ENCODE results near the gene ABHD12. TPM values are rescaled to one million over a fixed set of nuclear protein-coding genes. Genes with fewer than 3 reads are reported as not detected.
"Not testable (repeated sequence)": the region's sequence is repeated elsewhere in the genome, so short reads cannot be mapped to it uniquely, and the experiment has no call there.

Gene ABHD12
- total RNA-seq, 2 experiments from 2014 or later = 27.9 to 29.2 TPM

GRCh38 chr20:25338112-25339023, 52.3 kb downstream of the ABHD12 start:
- no peaks in the 10 kb centered on the region for H3K27me3 Mint-ChIP-seq
- H3K4me1 Mint-ChIP-seq = peaks cover 2% of the 10 kb centered on the region
- ATAC-seq (no peak), DNase-seq (no peak)
- H3K27ac Mint-ChIP-seq = no peak overlapping the region
- CTCF ChIA-PET = no interaction called here
- H3K36me3 Mint-ChIP-seq = peaks cover 8% of the 10 kb centered on the region
- peaks cover 2% of the 10 kb centered on the region for H3K9me3 Mint-ChIP-seq (ENCODE audit: low read depth)
- H3K4me3 Mint-ChIP-seq = no peak overlapping the region

- no peaks in the 10 kb centered on the region for H3K27me3 Mint-ChIP-seq
- CTCF ChIA-PET = interaction anchor here (0.9 kb wide), 1 partner anchor 62 kb away, joined by 3 read pairs; no protein-coding TSS in a partner anchor
- H3K4me1 Mint-ChIP-seq = peaks cover 2% of the 10 kb centered on the region
- no peak for DNase-seq
- peaks cover 2% of the 10 kb centered on the region for H3K9me3 Mint-ChIP-seq (ENCODE audit: low read depth)
- no peak overlapping the region for H3K27ac Mint-ChIP-seq
- no peak overlapping the region for H3K4me3 Mint-ChIP-seq
- no peak for ATAC-seq
- H3K36me3 Mint-ChIP-seq = peaks cover 8% of the 10 kb centered on the region
Measured at GRCh38 chr20:25336561-25337422, 53.8 kb downstream of the ABHD12 start.

GRCh38 chr20:25334972-25335371, 55.7 kb downstream of the ABHD12 start:
- DNase-seq; CTCF ChIA-PET; H3K27ac Mint-ChIP-seq; H3K27me3 Mint-ChIP-seq; ATAC-seq; H3K36me3 Mint-ChIP-seq; H3K4me3 Mint-ChIP-seq; H3K9me3 Mint-ChIP-seq (ENCODE audit: low read depth); H3K4me1 Mint-ChIP-seq: not testable (repeated sequence)

DNA sequence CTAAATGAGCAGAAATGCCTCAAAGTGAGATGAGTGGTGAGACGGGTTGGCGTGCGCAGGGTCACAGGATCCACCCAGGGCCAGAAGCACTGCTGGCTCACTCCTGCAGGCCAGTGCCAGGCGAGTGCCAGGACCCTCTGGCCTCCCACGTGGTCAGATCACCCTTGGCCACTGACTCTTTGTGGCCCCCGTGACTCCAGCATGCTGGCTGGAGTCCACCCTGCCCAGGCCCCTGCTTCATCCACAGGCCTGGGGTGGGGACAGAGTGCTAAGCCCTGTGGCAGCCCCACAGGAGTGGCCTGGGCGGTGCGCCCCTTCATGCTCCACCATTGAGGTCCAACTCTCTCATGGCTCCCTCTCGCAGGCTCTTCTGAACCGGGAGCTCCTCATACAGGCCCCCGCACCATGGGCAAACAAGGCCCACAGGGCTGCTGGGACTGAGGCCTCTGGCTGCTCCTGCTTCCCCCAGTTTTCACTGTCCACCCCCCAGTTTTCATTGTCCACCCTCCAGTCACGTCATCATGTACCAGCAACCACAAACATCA, 61.6 kb downstream of the ABHD12 start:
- H3K27ac Mint-ChIP-seq = no peak overlapping the region
- H3K36me3 Mint-ChIP-seq = peaks cover 5% of the 10 kb centered on the region
- no peaks in the 10 kb centered on the region for H3K9me3 Mint-ChIP-seq (ENCODE audit: low read depth)
- ATAC-seq = no peak
- H3K4me3 Mint-ChIP-seq = no peak overlapping the region
- CTCF ChIA-PET = interaction anchor here (1.0 kb wide), 1 partner anchor 11 kb away, joined by 3 read pairs; no protein-coding TSS in a partner anchor
- H3K27me3 Mint-ChIP-seq = no peaks in the 10 kb centered on the region
- peaks cover 7% of the 10 kb centered on the region for H3K4me1 Mint-ChIP-seq
- no peak for DNase-seq

DNA sequence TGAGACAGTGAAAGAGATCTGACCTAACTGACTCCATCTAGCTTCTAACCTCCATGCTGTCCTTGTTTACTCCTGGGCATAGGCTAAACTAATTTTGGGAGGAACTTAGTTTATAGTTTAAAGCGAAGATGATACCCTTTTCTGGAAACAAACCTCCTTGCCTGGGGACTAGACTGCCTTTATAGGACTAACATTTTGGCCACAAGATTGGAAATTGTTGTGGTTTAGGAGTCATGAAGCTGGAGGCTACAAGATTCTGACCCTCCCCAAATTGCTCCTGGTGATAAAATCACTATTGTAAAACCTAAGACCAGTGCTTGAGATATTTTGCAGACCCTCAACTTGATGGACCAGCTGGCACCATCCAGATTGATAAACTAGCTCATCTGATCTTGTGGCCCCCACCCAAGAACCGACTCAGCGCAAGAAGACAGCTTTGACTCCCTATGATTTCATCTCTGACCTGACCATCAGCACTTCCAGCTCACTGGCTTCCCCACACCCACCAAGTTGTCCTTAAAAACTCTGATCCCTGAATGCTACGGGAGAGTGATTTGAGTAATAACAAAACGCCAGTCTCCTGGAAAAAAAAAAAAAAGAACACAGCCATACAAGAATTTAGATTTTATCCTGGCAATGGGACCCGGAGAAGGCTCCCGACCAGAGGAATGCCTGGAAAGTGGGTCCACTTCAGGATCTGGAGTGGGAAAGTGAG, 63.0 kb downstream of the ABHD12 start:
- no peaks in the 10 kb centered on the region for H3K27me3 Mint-ChIP-seq
- H3K36me3 Mint-ChIP-seq = peaks cover 4% of the 10 kb centered on the region
- H3K4me3 Mint-ChIP-seq = no peak overlapping the region
- DNase-seq = no peak
- ATAC-seq = no peak
- H3K27ac Mint-ChIP-seq = no peak overlapping the region
- no peaks in the 10 kb centered on the region for H3K9me3 Mint-ChIP-seq (ENCODE audit: low read depth)
- CTCF ChIA-PET = interaction anchor here (1.3 kb wide), 1 partner anchor 72 kb away, joined by 3 read pairs; no protein-coding TSS in a partner anchor
- H3K4me1 Mint-ChIP-seq = peaks cover 7% of the 10 kb centered on the region

DNA sequence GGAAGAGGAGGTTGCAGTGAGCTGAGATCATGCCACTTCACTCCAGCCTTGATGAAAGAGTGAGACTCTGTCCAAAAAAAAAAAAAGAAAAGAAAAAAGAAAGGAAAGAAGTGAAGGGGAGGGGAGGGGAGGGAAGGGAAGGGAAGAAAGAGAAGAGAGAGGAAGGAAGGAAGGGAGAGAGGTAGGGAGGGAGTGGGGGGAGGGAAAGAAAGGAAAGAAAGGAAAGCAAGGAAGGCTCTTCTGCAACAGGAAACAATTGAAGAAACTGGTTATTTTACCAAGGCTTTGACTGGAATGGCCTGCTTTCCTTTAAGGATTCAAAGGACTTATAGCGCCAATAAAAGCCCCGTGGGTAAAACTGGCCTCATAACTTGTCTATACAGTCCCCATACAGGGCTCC, 64.6 kb downstream of the ABHD12 start:
- DNase-seq (no peak), ATAC-seq (no peak)
- Mint-ChIP-seq H3K4me3 (no peak overlapping the region), H3K27me3 (no peaks in the 10 kb centered on the region), H3K36me3 (peaks cover 4% of the 10 kb centered on the region), H3K9me3 (ENCODE audit: low read depth) (no peaks in the 10 kb centered on the region), H3K4me1 (peaks cover 17% of the 10 kb centered on the region), H3K27ac (no peak overlapping the region)
- CTCF ChIA-PET = no interaction called here

DNA sequence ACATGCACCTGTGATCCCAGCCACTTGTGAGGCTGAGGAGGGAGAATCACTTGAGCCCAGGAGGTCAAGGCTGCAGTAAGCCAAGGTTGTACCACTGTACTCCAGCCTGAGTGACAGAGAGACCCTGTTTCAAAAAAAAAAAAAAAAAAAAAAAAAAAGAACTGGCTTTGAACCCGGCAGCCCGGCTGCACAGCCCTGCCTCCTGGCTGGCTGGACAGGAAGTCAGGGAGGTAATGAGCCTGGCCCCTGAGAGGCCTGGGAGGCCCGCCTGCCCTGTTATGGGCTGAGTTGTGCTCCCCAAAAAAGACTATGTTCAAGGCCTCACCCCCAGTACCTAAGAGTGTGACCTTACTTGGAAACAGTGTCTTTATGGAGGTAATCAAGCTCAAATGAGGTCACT, 65.6 kb downstream of the ABHD12 start:
- ATAC-seq (no peak), DNase-seq (no peak)
- peaks cover 17% of the 10 kb centered on the region for H3K4me1 Mint-ChIP-seq
- no peak overlapping the region for H3K27ac Mint-ChIP-seq
- CTCF ChIA-PET = interaction anchor here (0.7 to 1.5 kb wide), 2 partner anchors 72 to 74 kb away, joined by 3 to 4 read pairs; no protein-coding TSS in a partner anchor
- H3K4me3 Mint-ChIP-seq = no peak overlapping the region
- no peaks in the 10 kb centered on the region for H3K27me3 Mint-ChIP-seq
- peaks cover 4% of the 10 kb centered on the region for H3K36me3 Mint-ChIP-seq
- H3K9me3 Mint-ChIP-seq (ENCODE audit: low read depth) = no peaks in the 10 kb centered on the region

DNA sequence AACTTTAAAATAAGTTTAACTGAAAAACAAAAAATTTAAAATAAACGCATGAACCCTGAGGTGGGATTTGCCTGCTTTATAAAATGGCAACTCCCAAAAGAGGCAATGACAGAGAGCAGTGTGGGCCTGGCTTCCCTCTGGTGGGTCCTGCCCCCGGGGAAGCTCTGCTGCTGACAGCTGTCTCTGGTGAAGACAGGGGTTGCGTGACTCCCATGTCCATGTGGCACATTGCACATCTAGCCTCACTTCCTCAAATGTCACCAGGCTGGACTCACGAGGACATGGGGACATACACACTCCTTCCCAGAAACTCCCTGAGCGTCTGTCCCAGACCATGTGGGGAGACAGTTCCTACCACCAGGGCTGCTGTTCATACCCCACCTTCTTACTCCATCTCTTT, 66.2 kb downstream of the ABHD12 start:
- Mint-ChIP-seq H3K27me3 (no peaks in the 10 kb centered on the region), H3K9me3 (ENCODE audit: low read depth) (no peaks in the 10 kb centered on the region), H3K4me1 (peaks cover 11% of the 10 kb centered on the region), H3K27ac (no peak overlapping the region), H3K4me3 (no peak overlapping the region), H3K36me3 (peaks cover 2% of the 10 kb centered on the region)
- CTCF ChIA-PET = interaction anchor here (0.7 to 1.5 kb wide), 2 partner anchors 72 to 75 kb away, joined by 3 to 4 read pairs; no protein-coding TSS in a partner anchor
- ATAC-seq = no peak
- no peak for DNase-seq

GRCh38 chr20:25323496-25324246, 67.0 kb downstream of the ABHD12 start:
- Mint-ChIP-seq H3K4me1 (peaks cover 11% of the 10 kb centered on the region), H3K27ac (no peak overlapping the region), H3K4me3 (no peak overlapping the region), H3K9me3 (ENCODE audit: low read depth) (no peaks in the 10 kb centered on the region), H3K27me3 (no peaks in the 10 kb centered on the region), H3K36me3 (peaks cover 2% of the 10 kb centered on the region)
- ATAC-seq (no peak), DNase-seq (no peak)
- CTCF ChIA-PET = interaction anchor here (1.5 kb wide), 1 partner anchor 75 kb away, joined by 3 read pairs; no protein-coding TSS in a partner anchor

DNA sequence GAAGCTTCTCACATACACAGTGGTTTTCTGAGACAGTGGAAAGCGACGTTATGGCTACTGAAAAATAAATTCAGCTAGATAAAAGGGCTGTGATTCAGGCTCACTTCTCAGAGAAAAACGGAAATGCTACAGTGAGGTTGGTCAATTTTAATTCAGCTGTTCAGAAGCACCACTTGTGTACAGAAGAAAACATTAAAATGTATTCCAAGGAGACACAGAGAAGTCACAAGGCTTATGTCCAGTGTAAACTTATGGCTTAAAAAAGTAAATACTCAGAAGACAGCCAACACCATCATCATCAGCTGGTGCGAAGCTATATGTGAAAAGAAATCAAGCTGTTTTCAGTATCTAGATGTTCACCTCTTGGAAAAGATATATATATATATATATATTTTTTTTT, 68.6 kb downstream of the ABHD12 start:
- Mint-ChIP-seq H3K36me3 (peaks cover 2% of the 10 kb centered on the region), H3K4me1 (peaks cover 11% of the 10 kb centered on the region), H3K27ac (peak overlapping the region; percentile 82), H3K9me3 (ENCODE audit: low read depth) (no peaks in the 10 kb centered on the region), H3K27me3 (no peaks in the 10 kb centered on the region), H3K4me3 (no peak overlapping the region)
- CTCF ChIA-PET = interaction anchor here (0.5 to 1.6 kb wide), 5 partner anchors 11 to 804 kb away, joined by 3 to 5 read pairs (median 3); no protein-coding TSS in a partner anchor
- no peak for DNase-seq
- ATAC-seq = no peak

GRCh38 chr20:25321262-25321831, 69.3 kb downstream of the ABHD12 start:
- peak; percentile 69 for ATAC-seq
- no peak for DNase-seq
- Mint-ChIP-seq H3K27ac (peak overlapping the region; percentile 82), H3K27me3 (no peaks in the 10 kb centered on the region), H3K4me3 (no peak overlapping the region), H3K4me1 (peaks cover 11% of the 10 kb centered on the region), H3K36me3 (peaks cover 2% of the 10 kb centered on the region), H3K9me3 (ENCODE audit: low read depth) (no peaks in the 10 kb centered on the region)
- CTCF ChIA-PET = interaction anchor here (1.0 to 1.6 kb wide), 4 partner anchors 11 to 153 kb away, joined by 3 to 5 read pairs (median 4); no protein-coding TSS in a partner anchor
